K562 (cell line): Measurements from ENCODE around the gene RNF150. TPM values are rescaled to one million over a fixed set of nuclear protein-coding genes. Genes with fewer than 3 reads are reported as not detected.

Experiments used
- ATAC-seq: fragments of 200-7000 bp; cut with Tn5 transposase; 3 replicates; pipeline ENCODE4 v1.9.1; 2020; ENCODE audit warnings: moderate library complexity
- BruUV-seq: library from RNA; stranded (reverse); fragments of 400-500 nt; replicated peaks from 2 replicates; lab custom pipeline; 2021; lab: Mats Ljungman, UMichigan
- CTCF ChIA-PET: fragments of 300-600 bp; formaldehyde crosslinking; extraction: SDS; loops from one replicate; lab custom pipeline; 2021; ENCODE audit warnings: low intra/inter-chr PET ratio; lab: Yijun Ruan, JAX
- POLR2A ChIA-PET: fragments of 300-600, 350-650 bp; sonication (Branson Sonifier 250); formaldehyde crosslinking; extraction: SDS; loops from one replicate; lab custom pipeline; 2021; ENCODE audit warnings: antibody characterized with exemption, inconsistent platforms; lab: Yijun Ruan, JAX
- DNase-seq, 4 experiments: peaks; one replicate each; pipeline versions ENCODE4 v3.0.0 to v3.0.0-alpha.2; 2011 to 2018; ENCODE audit warnings: low spot score in 3 of 4, mixed read lengths in 3 of 4; ENCODE audit errors: extremely low read depth in 1 of 4
- FAIRE-seq: peaks from 2 replicates; lab custom pipeline; 2011; peaks lifted over from hg19 to GRCh38; lab: Jason Lieb, UNC
- H2AFZ ChIP-seq: 2 replicates; pipeline ENCODE4 v1.6.0; 2011; ENCODE audit warnings: low read depth, low read length, control low read depth, inconsistent platforms
- H3K27ac ChIP-seq: fragments of 200-600 bp; 3 replicates; pipeline ENCODE4 v1.8.0; 2011; ENCODE audit warnings: low read depth, mild to moderate bottlenecking, control low read depth, inconsistent platforms, low read length, moderate library complexity, mixed read lengths; ENCODE audit errors: extremely low read depth
- H3K27me3 ChIP-seq, 2 experiments: fragments of 300-600 bp in 1 of 2; 2 replicates in 1 of 2; 3 replicates in 1 of 2; pipeline versions ENCODE4 v1.6.0 to v1.8.0; 2011; ENCODE audit warnings: inconsistent platforms in 2 of 2, low read length in 2 of 2, mild to moderate bottlenecking in 1 of 2, mixed read lengths in 1 of 2, moderate library complexity in 1 of 2; ENCODE audit not compliant: control insufficient read depth in 2 of 2, insufficient read depth in 2 of 2
- H3K36me3 ChIP-seq: fragments of 300-600 bp; 3 replicates; pipeline ENCODE4 v1.8.0; 2011; ENCODE audit warnings: mild to moderate bottlenecking, low read length, inconsistent platforms; ENCODE audit not compliant: control insufficient read depth, insufficient read depth
- H3K4me1 ChIP-seq, 2 experiments: fragments of 200-600 bp in 1 of 2; replicated peaks in 1 of 2; 2 replicates in 1 of 2; 3 replicates in 1 of 2; pipeline versions ENCODE4 v1.5.1 to v1.8.0; 2011; ENCODE audit warnings: inconsistent platforms in 2 of 2, low read length in 2 of 2, mild to moderate bottlenecking in 1 of 2, mixed read lengths in 1 of 2, moderate library complexity in 1 of 2; ENCODE audit not compliant: control insufficient read depth in 2 of 2, insufficient read depth in 2 of 2
- H3K4me2 ChIP-seq: 2 replicates; pipeline ENCODE4 v1.6.1; 2011; ENCODE audit warnings: low read length, control low read depth, inconsistent platforms, mixed read lengths; ENCODE audit not compliant: insufficient read depth
- H3K4me3 ChIP-seq: fragments of 200-600 bp; sonication (generic), shearing (Covaris generic); 2 replicates; pipeline ENCODE4 v1.5.1; 2016; ENCODE audit warnings: control low read depth, inconsistent platforms
- H3K79me2 ChIP-seq: fragments of 200-600 bp; 3 replicates; pipeline ENCODE4 v1.8.0; 2011; ENCODE audit warnings: low read length, inconsistent platforms; ENCODE audit not compliant: control insufficient read depth, insufficient read depth
- H3K9ac ChIP-seq, 2 experiments: 2 replicates each; pipeline versions ENCODE4 v1.6.0 to v1.6.1; 2011; ENCODE audit warnings: low read depth in 2 of 2, low read length in 2 of 2, control low read depth in 1 of 2, inconsistent platforms in 1 of 2, mild to moderate bottlenecking in 1 of 2, mixed read lengths in 1 of 2; ENCODE audit not compliant: insufficient read depth in 1 of 2
- H3K9me1 ChIP-seq: one replicate; pipeline ENCODE4 v1.6.0; 2011; ENCODE audit warnings: inconsistent platforms, mild to moderate bottlenecking, low read length, moderate library complexity; ENCODE audit not compliant: control insufficient read depth, insufficient read depth
- H3K9me3 ChIP-seq: replicated peaks from 2 replicates; pipeline ENCODE4 v1.5.1; 2011; ENCODE audit warnings: low read depth, low read length, inconsistent platforms; ENCODE audit not compliant: control insufficient read depth, insufficient read depth
- H4K20me1 ChIP-seq: replicated peaks from 2 replicates; pipeline ENCODE4 v1.6.1; 2011; ENCODE audit warnings: low read length, inconsistent platforms, mixed read lengths; ENCODE audit not compliant: control insufficient read depth, insufficient read depth
- CGGBP1 ChIP-seq: fragments of 250-450 bp; sonication (Bioruptor Pico); IDR thresholded peaks from 2 replicates; pipeline ENCODE4 v1.9.0; 2021; ENCODE audit warnings: mild to moderate bottlenecking
- FOXJ3 ChIP-seq: sonication (generic); formaldehyde crosslinking; IDR thresholded peaks from 2 replicates; pipeline ENCODE4 v1.4.0; 2020; ENCODE audit warnings: mild to moderate bottlenecking, missing genetic modification reagents
- FOXP1 ChIP-seq: sonication (generic); formaldehyde crosslinking; IDR thresholded peaks from 2 replicates; pipeline ENCODE4 v1.8.0; 2022; ENCODE audit warnings: mild to moderate bottlenecking, missing genetic modification reagents
- SPI1 ChIP-seq: IDR thresholded peaks from 2 replicates; pipeline ENCODE4 v1.6.1; 2011; ENCODE audit warnings: low read depth, low read length, control low read depth, borderline replicate concordance
- WGBS: fragments of 100-300 bp; shearing (Covaris generic); methylation state at CpG from one replicate; pipeline ENCODE4 v1.1.6; 2016; ENCODE audit warnings: low coverage, mixed read lengths; ENCODE audit not compliant: insufficient coverage; ENCODE audit errors: missing lambda C conversion rate; 5-methylcytosine and 5-hydroxymethylcytosine counted together
- in situ Hi-C: fragments of 300-500 bp; cut with MboI; formaldehyde crosslinking; loops from 4 replicates; pipeline ENCODE4 v1.15.0; 2018; ENCODE audit warnings: inconsistent platforms, mixed read lengths
- intact Hi-C: fragments of 100-400 bp; cut with micrococcal nuclease; formaldehyde crosslinking; loops from 2 replicates; pipeline ENCODE4 v1.14.2; 2022
- polyA plus RNA-seq, 8 experiments: library from polyadenylated mRNA; depleted of rRNA in 4 of 8; stranded (reverse) in 5 of 8; unstranded in 3 of 8; fragments of >200 nt; fragmentation: Nextera tagmentation in 2 of 8; fragmentation: Illumina TruSeq in 1 of 8; extraction: Ambion mirVana in 2 of 8; extraction: Trizol in 1 of 8; gene quantifications; 2 replicates each; pipeline versions ENCODE4 v1.2.1 to v1.2.3, GENCODE V29; 2011 to 2014; ENCODE audit warnings: inconsistent platforms in 1 of 8, missing spikeins in 1 of 8
- total RNA-seq, 7 experiments: library from RNA; depleted of rRNA in 6 of 7; stranded (reverse); fragments of >200 nt in 6 of 7; fragmentation: Illumina TruSeq in 2 of 7; extraction: Trizol in 2 of 7; gene quantifications; 2 replicates each; pipeline versions ENCODE4 v1.2.1 to v1.2.3, GENCODE V29; 2011 to 2021; ENCODE audit warnings: low replicate concordance in 1 of 7

RNF150 gene
- total and polyA plus RNA-seq, 9 of the 15 experiments (the other 6 are each of a cell fraction or from before 2014, with no cell fraction given) = 0.09 TPM; not detected in 8

GRCh38 chr4:140837736-140838135, 295.5 kb downstream of the RNF150 start:
- no peak overlapping the region for H2AFZ ChIP-seq
- H3K9me3 ChIP-seq = no peaks in the 10 kb centered on the region
- no peaks in the 10 kb centered on the region for H3K79me2 ChIP-seq
- H3K36me3 ChIP-seq = no peaks in the 10 kb centered on the region
- ChIA-PET POLR2A (no interaction called here), CTCF (no interaction called here)
- in situ Hi-C loops = no loop called here
- no peak overlapping the region for H3K4me2 ChIP-seq
- intact Hi-C loops = no loop called here
- no peak for DNase-seq
- H3K9me1 ChIP-seq = no peaks in the 10 kb centered on the region
- BruUV-seq = no TSS peak
- no peak for ATAC-seq
- no peak overlapping the region for H3K9ac ChIP-seq
- no peak for FAIRE-seq
- H3K4me3 ChIP-seq = no peak overlapping the region
- no peaks in the 10 kb centered on the region for H3K4me1 ChIP-seq
- no peaks in the 10 kb centered on the region for H4K20me1 ChIP-seq
- H3K27ac ChIP-seq = no peak overlapping the region
- TF ChIP-seq SPI1 (peak; percentile 96), FOXP1 (no peak)
- no peaks in the 10 kb centered on the region; a peak in 1 of 5 replicates for H3K27me3 ChIP-seq

- Histone ChIP-seq H3K9ac (no peak overlapping the region), H3K79me2 (no peaks in the 10 kb centered on the region), H3K4me3 (no peak overlapping the region), H2AFZ (no peak overlapping the region), H3K9me3 (no peaks in the 10 kb centered on the region), H3K4me2 (no peak overlapping the region), H4K20me1 (no peaks in the 10 kb centered on the region), H3K4me1 (no peaks in the 10 kb centered on the region), H3K27me3 (no peaks in the 10 kb centered on the region; a peak in 1 of 5 replicates), H3K36me3 (no peaks in the 10 kb centered on the region), H3K27ac (no peak overlapping the region), H3K9me1 (no peaks in the 10 kb centered on the region)
- WGBS = 0% methylated on average over 7 of the region's 7 CpGs
- no peak for TF ChIP-seq FOXJ3 (CRISPR knock-in tag)
- no peak for TF ChIP-seq CGGBP1
- POLR2A ChIA-PET = no interaction called here
- FAIRE-seq = no peak
- in situ Hi-C loops = no loop called here
- no peak for DNase-seq
- CTCF ChIA-PET = no interaction called here
- intact Hi-C loops = no loop called here
- BruUV-seq = no TSS peak
- ATAC-seq = no peak
These were observed 298.3 kb downstream of the RNF150 start for GRCh38 chr4:140834839-140835495.
